ENCODE results near the gene CLUH.

Gene CLUH, protein sequence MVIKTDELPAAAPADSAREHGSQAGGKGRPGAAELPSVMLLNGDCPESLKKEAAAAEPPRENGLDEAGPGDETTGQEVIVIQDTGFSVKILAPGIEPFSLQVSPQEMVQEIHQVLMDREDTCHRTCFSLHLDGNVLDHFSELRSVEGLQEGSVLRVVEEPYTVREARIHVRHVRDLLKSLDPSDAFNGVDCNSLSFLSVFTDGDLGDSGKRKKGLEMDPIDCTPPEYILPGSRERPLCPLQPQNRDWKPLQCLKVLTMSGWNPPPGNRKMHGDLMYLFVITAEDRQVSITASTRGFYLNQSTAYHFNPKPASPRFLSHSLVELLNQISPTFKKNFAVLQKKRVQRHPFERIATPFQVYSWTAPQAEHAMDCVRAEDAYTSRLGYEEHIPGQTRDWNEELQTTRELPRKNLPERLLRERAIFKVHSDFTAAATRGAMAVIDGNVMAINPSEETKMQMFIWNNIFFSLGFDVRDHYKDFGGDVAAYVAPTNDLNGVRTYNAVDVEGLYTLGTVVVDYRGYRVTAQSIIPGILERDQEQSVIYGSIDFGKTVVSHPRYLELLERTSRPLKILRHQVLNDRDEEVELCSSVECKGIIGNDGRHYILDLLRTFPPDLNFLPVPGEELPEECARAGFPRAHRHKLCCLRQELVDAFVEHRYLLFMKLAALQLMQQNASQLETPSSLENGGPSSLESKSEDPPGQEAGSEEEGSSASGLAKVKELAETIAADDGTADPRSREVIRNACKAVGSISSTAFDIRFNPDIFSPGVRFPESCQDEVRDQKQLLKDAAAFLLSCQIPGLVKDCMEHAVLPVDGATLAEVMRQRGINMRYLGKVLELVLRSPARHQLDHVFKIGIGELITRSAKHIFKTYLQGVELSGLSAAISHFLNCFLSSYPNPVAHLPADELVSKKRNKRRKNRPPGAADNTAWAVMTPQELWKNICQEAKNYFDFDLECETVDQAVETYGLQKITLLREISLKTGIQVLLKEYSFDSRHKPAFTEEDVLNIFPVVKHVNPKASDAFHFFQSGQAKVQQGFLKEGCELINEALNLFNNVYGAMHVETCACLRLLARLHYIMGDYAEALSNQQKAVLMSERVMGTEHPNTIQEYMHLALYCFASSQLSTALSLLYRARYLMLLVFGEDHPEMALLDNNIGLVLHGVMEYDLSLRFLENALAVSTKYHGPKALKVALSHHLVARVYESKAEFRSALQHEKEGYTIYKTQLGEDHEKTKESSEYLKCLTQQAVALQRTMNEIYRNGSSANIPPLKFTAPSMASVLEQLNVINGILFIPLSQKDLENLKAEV (N-terminal part only)

DNA sequence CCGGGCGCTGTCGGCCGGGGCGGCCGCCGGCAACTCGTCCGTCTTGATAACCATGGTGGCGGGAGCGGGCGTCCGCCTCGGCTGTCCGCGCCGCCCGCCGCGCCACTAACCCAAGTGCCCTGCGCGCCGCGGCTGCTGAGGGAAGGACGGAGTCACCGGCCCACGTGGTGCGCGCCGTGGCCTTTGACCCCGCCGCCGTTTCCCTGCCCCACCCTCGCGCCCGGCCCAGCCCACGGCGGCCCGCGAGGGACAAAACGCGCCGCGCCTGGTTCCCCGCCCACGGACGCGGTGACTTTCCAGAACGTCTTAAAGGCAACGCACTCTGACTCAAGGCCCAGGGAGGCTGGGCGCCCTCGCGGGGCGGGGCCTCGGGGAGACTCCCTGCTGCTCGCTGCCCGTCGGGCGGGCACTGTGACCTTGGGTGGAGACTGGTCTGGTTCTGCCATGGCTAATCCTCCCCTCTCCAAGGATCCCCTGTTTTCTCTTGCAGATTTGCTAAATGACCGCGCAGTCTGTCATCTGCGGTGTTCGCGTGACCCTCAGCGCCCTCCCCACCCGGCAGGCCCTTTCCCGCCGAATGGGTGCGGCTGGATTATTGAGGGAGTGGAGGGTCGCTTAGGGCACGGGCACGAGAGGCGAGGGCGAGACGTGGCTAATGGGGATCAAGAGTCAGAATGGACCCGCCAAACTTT lies at the start of gene CLUH:
CLUH (minus strand) TSS at position 157 of the 692 bp plus-strand sequence; CDS start at position 54, 103 bp downstream.
- DNase-seq = peak; percentile 98

DNA sequence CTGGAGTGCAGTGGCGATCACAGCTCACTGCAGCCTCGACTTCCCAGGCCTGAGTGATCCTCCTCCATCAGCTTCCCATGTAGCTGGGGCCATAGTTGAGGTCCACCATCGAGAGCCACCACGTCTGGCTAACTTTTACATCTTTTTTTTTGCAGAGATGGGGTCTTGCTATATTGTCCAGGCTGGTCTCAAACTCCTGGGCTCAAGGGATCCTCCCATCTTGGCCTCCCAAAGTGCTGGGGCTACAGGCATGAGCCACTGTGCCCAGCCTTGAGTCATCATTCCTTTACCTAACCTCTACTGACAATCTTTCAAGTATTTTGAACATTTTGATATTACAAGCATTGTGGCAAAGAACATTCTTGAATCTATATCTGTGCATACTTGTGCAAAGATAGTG lies 47.3 kb upstream of the CLUH start:
- DNase-seq = no peak

DNA sequence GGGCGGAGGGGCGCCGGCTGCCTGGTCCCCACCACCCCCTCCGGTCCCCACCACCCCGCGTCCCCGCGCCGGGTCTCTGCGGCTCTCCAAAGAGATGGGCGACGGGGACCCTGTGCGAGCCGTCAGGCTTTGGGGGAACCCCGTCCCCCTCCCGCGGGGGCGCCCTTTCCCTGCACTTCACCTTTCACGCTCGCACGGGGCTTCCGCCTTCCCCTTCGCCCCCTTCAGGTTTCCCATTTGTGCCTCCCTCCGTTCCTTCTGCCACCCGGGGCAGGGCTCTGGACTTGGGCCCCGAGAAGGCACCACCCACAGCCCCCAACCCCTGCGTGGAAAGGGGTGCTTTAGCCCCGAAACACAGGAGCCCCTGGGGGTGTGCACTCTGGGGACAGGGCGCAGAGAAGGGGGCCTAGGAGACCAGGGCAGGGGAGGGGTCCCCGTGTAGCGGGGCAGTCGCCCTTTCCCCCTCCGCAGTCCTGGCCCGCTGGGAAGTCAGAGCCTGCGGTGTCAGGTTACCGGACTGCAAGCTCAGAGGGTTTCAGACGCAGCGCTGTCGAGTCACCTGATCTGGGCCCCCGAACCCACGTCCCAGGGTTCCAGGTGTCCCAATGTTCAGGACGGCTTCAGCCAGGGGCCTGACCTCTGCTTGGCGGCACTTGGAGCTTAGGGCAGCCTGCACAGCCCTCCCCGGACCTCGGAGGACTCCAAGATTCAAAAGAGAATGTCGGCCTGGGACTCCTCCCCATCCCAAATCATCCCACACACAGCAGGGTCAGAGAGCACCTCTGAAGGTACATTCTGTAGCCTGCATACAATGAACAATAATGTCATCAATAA lies 44.5 kb upstream of the CLUH start:
- peak; percentile 88 for DNase-seq

DNA sequence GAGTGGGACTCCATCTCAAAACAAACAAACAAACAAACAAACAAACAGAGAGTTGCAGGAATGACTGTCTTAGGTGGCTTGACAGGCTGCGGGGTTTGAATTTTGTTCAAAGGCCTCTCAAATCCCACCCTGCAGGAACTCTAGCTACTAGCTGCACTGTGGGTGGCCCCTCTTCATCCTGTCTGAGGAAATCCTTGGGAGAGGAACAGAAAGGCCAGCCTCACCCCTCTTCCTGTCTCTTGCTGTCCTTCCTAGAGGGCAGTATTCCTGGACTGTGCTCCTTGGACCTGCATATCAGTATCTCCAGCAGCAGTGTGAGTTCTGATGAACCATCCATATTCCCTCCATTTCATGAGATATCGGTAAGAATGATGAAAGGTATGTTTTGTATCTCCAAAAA lies 39.9 kb upstream of the CLUH start:
- DNase-seq = no peak

DNA sequence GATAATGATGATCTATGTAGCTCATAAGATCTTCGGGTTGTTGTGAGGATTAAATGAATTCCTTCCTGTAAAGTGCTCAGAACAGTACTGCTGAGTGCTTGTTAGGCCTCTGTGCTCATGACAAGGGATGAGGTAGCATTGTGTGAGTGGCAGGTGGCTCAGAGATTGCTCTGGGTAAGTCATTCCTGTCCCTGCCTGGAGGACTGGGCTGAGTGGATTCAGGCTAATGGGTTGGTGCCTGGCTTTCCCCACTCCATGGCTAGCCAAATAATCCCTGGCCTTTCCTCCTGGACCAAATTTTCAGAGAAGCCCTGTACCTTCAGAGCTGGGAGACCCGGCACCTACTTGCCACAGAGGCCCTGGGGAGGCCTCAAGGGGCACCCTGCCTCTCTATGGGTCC lies 39.2 kb upstream of the CLUH start:
- no peak for DNase-seq

DNA sequence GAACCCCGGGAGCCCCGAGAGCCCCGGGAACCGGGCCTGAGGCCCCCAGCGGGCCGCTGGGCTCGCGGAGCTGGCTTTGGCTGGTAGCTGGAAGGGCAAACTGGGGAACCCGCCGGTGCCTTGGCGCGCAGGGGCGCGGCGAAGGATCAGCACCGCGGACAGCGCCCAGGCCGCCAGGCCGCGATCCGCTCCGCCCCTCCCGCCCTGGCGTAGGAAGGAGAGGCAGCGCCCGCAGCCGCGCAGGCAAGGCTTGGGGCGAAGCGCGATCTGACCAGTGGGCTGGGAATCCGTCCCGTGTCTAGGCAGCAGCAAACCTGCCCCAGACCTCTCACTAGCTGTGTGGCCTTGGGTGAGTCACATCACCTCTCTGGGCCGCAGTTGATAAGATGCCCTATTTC lies 38.2 kb upstream of the CLUH start:
- DNase-seq = peak; percentile 94

DNA sequence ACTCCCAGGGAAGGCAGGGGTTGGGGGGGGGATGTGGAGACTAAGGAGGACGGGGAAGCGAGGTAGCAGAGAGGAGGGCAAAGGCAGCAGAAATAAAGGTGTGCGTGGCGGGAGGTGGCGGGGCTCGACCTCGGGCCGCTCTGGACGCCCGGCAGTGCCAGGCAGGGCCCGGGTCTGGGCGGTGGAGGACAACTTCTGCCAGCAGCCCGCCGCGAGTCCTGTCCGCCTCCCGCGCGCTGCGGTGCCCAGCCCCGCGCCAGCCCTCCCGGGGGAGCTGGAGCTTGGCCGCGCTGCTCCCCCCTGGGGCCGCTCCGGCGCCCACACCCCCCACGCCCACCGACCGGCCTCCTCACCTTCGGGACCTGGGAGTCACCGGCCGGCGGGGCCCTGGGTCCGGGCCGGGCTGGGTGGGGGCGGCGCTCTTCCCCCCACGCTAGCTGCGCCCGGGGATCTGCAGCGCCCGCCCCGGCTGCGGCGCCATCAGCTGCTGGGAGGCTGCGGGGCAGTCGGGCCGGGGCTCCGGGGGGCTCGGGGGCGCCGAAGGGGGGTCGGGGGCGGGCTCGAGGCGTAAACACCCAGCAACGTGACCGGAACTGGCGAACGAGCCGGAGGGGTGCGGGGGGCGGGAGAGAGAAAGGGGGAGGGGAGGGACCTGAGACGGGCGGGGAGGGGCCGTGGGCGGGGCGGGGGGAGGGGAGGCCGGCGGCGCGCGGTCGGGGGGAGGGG lies 37.7 kb upstream of the CLUH start, which contains the start of gene CCDC92B:
CCDC92B (minus strand) TSS at position 595 of the 726 bp plus-strand sequence. CDS start 14,507 bp downstream, outside the sequence.
- DNase-seq = no peak

DNA sequence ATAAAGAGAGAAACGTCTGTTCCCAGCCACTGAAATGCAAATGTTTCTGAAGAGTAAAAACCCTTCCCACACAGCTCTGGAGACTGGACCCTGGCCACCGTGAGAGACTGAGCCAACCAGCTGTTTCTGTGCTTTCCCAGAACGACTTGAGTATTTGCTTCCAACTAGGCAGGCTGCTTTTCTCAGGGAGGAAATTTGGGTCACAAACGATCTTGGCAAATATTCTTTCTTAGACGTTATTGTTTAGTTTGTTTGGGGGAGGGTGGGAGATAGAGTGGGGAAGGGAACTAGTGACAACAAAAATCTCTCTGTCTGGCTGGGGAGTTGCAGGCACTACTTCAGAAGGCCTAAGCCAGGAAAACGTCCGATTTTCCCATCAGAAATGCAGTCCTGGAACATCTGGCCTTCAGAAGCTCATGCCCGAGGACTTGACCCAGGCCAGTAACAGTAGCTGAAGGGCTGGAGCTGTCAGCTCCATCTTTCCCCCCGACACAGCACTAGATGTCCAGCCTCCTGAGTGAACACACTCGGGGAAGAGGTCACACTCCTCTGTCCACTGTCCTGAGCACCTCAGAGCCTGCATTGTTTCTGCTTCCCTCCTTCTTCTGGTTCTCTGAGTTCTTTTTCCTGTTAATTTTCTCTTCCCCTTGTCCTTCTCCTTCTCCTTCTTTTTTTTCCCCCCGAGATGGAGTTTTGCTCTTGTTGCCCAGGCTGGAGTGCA lies 33.9 kb upstream of the CLUH start:
- DNase-seq = no peak

DNA sequence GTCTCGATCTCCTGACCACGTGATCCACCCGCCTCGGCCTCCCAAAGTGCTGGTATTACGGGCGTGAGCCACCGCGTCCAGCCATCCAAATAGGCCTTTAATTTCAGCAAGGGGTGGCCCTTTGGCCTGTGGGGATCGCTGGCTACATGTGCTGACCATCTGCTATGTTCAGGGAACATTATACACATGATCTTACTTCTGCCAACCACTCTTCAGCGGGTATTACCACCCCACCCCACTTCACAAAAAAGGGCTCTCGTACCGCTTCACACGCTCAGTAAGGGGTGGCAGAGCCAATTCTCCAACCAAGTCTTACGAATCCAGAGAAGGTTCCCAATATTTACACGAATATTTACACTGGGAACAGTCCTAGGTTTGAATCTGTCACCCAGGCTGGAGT lies 26.1 kb upstream of the CLUH start:
- DNase-seq = no peak

DNA sequence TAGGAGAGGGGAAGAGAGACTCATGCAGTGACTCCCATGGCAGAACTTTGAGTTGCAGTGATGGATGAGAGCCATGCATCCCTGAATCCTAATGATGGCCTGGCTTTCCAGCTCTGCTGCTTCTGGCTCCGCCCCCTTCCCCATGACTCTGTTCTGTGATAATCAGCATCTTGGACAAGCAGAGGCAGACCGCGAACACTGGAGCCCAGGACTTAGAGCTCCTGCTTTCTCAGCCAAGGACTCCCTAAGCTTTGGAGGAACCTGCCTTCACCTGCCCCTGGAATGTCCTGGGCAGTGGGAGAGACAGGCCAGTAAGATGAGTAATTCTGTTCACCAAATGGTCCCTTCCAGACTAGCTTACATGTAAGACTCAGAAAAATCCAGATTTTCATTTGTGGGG lies 25.4 kb upstream of the CLUH start:
- DNase-seq = peak; percentile 80

DNA sequence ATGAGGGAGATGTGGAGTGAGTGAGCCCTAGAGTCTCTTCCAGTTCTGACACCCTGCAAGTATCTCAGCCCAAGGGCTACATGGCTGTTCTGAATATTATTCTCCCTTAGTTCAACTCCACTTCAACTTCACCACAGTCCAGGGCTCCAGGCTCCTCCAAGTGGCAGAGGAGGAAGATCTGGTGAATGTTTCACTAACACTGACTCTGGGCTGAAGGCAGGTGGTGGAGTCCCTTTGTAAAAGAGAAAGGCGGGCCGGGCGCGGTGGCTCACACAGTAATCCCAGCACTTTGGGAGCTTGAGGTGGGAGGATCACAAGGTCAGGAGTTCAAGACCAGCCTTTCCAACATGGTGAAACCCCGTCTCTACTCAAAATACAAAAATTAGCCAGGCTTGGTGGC lies 24.3 kb upstream of the CLUH start:
- DNase-seq = no peak

DNA sequence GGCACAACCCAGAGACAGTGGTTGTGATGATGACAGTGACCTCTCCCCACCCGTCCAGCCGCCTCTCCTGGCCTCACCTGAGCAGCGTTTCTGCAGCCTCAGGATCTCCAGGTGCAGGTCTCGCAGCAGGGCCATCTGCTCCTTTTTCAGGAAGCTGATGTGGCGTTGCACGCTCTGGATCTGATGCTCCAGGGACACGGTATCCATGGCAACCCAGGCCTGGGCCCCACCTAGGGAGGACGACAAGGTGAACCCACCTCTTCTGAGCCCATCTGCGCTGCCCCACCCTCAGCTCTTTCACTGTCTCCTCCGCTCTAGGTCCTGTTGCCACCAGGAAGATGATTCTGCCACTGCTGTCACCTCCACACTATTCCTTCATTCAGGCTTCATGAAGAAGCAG lies 23.4 kb upstream of the CLUH start:
- no peak for DNase-seq

DNA sequence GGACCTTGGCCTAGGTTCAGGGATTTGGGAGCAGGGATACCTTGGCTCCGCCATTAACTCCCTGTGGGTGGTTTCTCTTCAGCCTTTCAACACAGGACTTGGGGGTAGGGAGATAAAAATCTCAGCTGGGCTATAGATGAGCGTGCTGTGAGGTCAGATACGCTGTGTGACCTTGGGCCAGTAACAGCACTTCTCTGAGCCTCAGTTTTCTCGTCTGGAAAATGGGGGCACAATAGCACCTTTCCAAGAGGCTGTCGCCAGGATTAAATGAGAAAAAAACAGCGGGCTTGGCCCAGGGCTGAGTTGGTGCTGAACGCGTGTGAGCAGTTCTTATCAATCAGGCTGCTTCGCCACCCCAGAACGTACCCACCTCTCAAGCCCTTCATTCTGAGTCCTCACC lies 20.2 kb upstream of the CLUH start:
- DNase-seq = no peak

DNA sequence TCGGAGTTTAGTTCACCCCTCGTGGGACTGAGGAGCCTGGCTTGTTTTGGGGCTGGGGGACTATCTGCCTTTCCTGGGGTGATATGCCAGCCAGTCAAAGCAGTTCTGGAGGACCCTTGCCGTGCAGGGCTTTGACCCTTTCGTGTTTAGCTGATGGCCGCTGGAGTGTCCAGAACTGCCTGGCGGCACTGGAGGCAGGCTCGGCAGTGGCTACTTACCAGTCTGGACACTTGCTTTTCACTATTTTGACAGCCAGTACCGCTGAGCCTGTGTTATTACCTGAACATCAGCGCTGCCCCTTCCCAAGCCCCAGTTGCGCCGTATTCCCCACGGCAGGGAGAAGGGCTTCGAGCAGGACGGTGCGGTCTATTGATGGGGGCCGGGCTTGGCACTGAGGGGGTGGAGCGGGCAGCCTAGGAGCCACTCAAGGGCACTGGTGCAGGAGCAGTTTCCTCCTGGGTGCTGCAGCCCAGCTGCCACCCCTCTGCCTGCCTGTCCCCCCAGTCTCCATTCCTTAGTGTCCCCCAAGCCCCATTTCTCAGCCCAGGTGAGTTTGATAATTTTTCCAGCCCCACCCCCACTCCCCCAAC lies 19.3 kb upstream of the CLUH start:
- DNase-seq = no peak

DNA sequence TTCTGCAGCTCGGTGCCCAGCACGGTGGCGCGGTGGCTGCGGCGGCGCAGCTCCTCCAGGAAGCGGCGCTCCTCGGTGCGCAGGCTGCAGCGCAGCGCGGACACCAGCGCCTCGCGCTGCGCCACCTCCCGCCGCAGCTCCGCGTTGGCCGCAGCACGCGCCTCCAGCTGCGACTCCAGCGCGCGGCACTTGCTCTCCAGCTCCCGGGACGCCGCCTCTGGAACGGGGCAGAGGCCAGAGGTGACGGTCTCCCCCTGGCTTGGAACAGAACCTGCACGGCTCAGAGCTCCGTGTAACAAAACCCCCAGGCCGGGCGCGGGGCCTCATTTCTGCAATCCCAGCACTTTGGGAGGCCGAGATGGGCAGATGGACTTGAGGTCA lies 13.2 kb upstream of the CLUH start:
- peak; percentile 88 for DNase-seq

DNA sequence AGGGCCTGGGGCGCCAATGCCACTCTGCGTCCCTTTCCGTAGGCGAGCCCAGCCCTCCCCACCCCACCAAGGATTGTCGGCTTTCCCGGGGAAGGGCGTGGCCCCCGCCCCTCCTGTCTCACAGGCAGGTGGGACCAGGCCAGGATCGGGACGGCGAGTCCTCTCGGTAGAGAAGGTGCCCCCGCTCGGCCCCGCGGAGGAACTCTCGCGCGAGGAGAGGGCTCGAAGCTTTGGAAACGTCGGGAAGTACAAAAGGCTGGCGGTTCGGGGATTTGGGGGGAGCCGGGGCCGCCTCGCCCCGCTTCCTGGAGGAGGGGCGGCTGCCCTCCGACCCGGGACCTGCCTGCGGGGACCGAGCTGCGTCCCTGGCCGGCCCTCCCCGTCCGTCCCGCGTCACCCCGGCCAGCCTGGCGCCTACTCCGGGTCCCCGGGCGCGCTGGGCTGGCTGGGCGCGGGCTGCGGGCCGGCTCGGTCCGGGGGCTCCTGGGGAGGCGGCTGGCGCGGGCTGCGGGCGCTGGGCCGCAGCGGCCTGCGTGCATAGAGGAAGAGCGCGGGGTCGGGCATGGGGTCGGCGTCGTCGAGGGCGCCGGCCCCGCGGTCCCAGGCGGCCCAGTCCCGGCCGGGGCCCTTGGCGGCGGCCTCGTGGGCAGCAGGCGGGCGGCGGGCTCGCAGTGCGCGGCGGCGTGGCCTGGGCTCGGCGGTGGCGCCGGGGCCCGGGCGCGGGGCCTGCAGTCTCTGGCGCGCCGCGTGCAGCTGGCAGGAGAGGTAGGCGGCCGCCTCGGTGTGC lies 12.6 kb upstream of the CLUH start:
- DNase-seq = peak; percentile 93

DNA sequence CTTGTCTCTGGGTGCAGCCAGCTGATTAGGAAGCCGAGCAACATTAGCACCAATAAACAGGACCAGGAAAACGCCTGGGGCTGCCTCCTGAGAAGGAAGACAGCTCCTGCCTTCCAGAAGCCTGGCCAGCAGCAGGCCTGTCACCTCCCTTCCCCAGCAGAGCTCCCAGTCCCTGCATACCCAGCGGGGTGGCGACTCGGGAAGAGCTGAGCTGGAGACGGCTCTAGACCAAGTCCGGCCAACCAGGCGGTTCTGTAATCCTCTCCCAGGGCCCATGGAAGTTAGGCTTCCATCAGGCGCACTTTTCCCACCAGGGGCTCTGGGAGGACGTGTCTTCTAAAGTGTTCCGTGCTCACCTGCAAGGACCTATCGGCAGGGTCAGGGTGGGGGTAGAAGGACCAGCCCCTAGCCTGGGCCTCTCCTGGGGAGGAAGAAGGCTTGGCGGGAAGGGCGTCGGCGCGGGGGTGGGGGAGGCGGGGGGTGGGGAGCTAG lies 12.0 kb upstream of the CLUH start:
- peak; percentile 96 for DNase-seq

DNA sequence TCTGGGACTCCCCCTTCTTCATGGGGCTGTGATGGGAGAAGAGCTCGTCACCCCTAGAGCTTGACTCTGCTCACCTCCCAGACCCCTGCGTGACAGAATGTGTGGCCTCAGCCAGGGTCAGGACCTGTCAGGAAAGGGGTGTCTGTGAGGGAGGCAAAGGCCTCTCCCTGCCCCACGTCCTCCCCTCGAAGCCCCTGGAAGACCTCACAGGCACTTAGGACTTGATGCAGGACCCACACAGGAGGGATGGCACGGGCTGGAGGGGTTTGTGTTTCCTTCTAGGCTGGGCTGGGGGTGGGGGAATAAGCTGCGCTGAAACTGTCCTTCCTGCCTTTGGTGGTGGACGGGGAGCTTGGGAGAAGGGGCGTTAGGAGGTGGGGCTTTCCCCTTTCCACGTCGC lies 11.0 kb upstream of the CLUH start:
- no peak for DNase-seq

DNA sequence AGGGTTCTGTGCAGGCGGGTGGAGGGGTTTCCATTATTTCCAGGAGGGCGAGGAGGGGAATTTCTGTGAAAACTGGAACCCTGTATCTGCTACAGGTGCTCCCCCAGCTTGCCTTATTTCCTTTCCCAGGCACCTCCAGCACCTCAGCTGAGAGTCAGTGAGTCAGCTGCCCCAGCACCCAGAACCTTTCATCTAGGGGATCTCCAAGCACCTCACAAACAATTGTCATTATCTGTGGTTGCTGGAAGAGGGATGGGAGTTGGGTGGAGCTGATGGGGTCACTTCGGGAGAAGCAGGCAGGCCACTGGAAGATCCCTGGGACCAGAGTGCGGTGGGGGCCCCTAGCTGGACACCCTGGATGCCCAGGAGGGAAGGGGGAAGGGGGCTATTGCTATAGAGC lies 10.0 kb upstream of the CLUH start:
- no peak for DNase-seq

Measured in islet precursor cell (in vitro differentiated cells).